SK-N-MC (cell line): ENCODE measurements around the gene LOXL4.

Experiments used
- EZH2 ChIP-seq: fragments of 200-600 bp; sonication (generic); IDR thresholded peaks from one replicate; pipeline ENCODE4 v1.6.1; 2017; ENCODE audit warnings: antibody characterized with exemption
- FOXP2 ChIP-seq: optimal IDR thresholded peaks from 2 replicates; pipeline ENCODE3; 2011; ENCODE audit warnings: mild to moderate bottlenecking, moderate library complexity; ENCODE audit not compliant: insufficient read depth; ENCODE audit errors: extremely low read length, control extremely low read depth
- POLR2AphosphoS5 ChIP-seq: IDR thresholded peaks from 2 replicates; pipeline ENCODE4 v1.6.1; 2012; ENCODE audit warnings: mild to moderate bottlenecking, low read depth, low read length, borderline replicate concordance

DNA sequence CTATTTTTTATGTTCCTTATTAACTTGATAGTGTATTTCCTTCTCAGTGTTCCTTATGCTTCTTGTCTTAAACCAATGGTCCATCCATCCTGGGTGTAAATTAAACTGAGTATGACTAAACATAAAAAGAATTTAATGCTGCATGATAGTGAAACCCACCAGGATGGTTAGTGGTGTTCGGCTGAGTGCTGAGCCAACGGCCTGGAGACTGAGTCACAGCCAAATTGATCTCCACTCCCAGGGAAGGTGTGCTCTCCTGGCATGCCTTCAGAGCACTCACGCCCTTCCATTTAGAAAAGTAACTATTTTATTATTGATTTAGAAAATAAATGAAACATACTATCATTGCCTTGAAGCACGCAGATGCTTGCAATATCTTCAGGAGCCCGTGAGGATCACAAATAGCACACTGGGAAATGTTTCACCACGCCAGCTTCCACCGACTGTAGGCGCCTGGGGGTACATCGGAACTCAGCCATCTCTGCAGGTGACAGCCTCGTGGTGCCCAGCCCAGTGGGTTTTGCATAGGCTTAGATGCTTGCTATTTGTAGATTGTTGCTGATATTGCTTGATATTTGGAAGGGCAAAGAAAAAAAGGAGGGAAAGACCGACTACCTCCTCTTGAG lies 40.0 kb upstream of the LOXL4 start:
- TF ChIP-seq POLR2AphosphoS5 (no peak), EZH2 (no peak), FOXP2 (no peak)
